Stimulated activated CD4-positive, alpha-beta T cell treated with anti-CD3 and anti-CD28 coated beads, Interleukin-15, amount 100 ng/mL, for 1 hour (primary cell): ENCODE measurements around the gene NMT1.
A peak's percentile ranks its signal among the peaks of the same experiment; 100 is the strongest.

Experiments used
- DNase-seq, 2 donors: peaks; one replicate each; pipeline ENCODE4 v3.0.0-alpha.2; 2020; ENCODE audit warnings: low read depth in 1 of 2, low spot score in 1 of 2

NMT1 gene

DNA sequence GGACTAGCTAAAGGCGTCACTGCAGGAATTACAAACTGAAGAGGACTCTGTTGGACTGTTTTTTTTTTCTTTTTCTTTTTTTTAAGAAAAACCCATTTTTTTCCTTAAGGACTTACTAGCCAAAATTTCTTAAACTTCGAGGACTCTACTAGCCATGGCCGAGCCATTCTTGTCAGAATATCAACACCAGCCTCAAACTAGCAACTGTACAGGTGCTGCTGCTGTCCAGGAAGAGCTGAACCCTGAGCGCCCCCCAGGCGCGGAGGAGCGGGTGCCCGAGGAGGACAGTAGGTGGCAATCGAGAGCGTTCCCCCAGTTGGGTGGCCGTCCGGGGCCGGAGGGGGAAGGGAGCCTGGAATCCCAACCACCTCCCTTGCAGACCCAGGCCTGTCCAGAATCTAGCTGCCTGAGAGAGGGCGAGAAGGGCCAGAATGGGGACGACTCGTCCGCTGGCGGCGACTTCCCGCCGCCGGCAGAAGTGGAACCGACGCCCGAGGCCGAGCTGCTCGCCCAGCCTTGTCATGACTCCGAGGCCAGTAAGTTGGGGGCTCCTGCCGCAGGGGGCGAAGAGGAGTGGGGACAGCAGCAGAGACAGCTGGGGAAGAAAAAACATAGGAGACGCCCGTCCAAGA lies 88.0 kb downstream of the NMT1 start:
- DNase-seq = peak; percentile 43 to 57

DNA sequence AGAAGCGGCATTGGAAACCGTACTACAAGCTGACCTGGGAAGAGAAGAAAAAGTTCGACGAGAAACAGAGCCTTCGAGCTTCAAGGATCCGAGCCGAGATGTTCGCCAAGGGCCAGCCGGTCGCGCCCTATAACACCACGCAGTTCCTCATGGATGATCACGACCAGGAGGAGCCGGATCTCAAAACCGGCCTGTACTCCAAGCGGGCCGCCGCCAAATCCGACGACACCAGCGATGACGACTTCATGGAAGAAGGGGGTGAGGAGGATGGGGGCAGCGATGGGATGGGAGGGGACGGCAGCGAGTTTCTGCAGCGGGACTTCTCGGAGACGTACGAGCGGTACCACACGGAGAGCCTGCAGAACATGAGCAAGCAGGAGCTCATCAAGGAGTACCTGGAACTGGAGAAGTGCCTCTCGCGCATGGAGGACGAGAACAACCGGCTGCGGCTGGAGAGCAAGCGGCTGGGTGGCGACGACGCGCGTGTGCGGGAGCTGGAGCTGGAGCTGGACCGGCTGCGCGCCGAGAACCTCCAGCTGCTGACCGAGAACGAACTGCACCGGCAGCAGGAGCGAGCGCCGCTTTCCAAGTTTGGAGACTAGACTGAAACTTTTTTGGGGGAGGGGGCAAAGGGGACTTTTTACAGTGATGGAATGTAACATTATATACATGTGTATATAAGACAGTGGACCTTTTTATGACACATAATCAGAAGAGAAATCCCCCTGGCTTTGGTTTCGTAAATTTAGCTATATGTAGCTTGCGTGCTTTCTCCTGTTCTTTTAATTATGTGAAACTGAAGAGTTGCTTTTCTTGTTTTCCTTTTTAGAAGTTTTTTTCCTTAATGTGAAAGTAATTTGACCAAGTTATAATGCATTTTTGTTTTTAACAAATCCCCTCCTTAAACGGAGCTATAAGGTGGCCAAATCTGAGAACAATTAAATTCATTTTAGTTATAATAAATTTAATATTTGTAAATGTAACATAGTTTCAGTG lies 88.8 kb downstream of the NMT1 start:
- DNase-seq = peak in 1 of 2 donors; percentile 24

DNA sequence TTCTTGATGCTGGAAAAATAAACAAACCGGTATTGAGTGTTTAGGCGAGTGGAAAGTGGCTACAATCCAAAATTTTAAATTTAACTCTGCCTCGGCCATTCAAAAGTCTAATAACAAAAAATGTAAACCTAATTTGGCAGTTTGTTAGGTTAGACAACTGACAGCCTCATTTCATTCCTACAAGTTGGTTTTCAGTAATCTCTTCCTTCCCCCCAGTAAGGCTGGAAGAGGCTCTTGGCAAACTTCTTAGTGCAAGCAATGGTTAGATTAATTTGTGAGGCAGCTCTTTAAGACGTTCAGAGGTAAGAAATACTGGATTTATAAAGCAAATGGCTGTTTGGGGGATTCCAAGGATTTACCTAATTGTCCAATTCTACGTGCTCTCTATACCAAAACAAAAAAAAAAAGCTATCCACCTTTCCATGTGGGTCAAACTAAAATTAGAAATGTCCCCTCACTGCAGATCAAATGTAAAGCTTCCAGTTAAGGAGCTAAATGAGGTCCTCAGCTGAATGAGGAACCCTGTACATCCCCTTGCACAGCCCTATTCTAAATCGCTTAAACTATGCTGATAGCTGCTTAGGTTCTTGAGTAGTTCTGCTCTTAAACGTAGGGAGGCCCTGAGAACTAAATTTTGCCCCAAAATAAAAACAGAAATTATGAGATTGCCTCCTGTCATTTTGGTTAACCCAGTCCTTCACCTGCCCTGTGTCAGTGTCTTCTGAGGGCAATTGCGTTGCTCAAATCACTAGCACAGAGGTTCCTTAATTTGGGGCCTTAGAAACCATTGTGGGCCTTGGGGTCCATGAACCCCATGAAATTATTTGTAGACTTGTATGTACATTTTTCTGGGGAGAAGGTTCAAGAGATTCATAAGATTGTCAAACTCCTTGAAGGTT lies 90.0 kb downstream of the NMT1 start:
- DNase-seq = no peak

DNA sequence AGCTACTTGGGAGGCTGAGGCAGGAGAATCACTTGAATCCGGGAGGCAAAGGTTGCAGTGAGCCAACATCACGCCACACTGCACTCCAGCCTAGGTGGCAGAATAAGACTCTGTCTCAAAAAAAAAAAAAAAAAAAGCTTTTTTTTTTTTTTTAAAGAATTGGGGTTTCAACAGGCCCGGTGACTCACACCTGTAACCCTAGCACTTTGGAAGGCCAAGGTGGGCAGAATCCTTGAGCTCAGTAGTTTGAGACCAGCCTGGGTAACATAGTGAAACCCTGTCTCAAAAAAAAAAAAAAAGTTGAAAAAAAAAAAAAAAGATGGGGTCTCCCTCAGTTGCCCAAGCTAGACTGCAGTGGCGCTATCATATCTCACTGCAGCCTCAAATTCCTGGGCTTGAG lies 93.9 kb downstream of the NMT1 start:
- no peak for DNase-seq

DNA sequence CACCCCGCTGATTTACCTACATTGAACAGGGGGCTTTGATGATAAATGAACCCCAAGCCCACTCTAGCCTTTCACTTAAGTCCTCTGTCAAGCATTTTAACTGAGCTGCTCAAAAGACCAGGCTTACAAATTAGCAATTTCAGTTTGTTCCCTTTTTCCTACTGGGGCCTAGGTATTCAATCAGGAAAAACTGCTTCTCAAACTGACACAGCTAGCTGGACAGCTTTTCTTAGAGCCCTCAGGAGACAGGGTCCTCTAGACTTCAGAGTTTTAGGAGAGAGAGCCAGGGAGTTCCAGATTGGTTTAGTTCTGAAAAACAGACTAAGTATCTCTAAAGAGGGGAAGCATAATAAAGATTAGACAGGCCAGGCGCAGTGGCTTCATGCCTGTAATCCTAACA lies 94.4 kb downstream of the NMT1 start:
- DNase-seq = no peak

DNA sequence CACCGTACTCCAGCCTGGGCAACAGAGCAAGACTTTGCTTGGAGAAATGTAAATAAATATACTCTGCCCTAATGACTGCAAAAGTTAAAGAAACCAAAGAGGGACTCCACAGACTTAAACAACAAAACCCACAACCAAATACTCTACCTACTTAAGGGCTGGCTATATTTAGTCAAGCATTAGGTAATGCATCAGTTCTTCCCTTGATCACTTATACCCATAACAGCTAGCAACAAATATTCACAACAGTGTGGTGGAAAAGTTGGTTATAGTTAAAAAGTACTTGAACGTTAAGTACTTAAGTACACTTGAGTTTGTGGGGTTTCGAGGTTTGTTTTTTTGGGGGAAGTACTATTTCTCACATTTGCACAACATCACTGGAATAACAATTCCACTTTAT lies 95.1 kb downstream of the NMT1 start:
- DNase-seq = no peak
